Activated B cell treated with CpG ODN at 0.5 μM for 24 hours (primary cell): ENCODE data around the gene ARHGEF2. TPM values are rescaled to one million over a fixed set of nuclear protein-coding genes. Genes with fewer than 3 reads are reported as not detected.
"Not testable (repeated sequence)": the region's sequence is repeated elsewhere in the genome, so short reads cannot be mapped to it uniquely, and the experiment has no call there.

ENCODE experiments used
- ATAC-seq: fragments of 200-7000 bp; cut with Tn5 transposase; one replicate; pipeline ENCODE4 v1.10.0; 2021; ENCODE audit warnings: low read depth, mild to moderate bottlenecking, moderate library complexity
- CTCF ChIA-PET: fragments of 350-600 bp; sonication (Branson Sonifier 250); formaldehyde crosslinking; loops from one replicate; lab custom pipeline; 2021; ENCODE audit warnings: antibody characterized with exemption; lab: Charles Lee
- POLR2A ChIA-PET: fragments of 350-600 bp; sonication (Branson Sonifier 250); formaldehyde crosslinking; loops from one replicate; lab custom pipeline; 2021; ENCODE audit warnings: antibody characterized with exemption; lab: Charles Lee
- DNase-seq: peaks from one replicate; pipeline ENCODE4 v3.0.0; 2022
- H3K27ac Mint-ChIP-seq: one replicate; pipeline ENCODE4 v1.8.0; 2020; ENCODE audit warnings: mixed read lengths
- H3K27me3 Mint-ChIP-seq: one replicate; pipeline ENCODE4 v1.8.0; 2021; ENCODE audit warnings: mixed read lengths
- H3K36me3 Mint-ChIP-seq: one replicate; pipeline ENCODE4 v1.8.0; 2021; ENCODE audit warnings: low read depth, mixed read lengths
- H3K4me1 Mint-ChIP-seq: one replicate; pipeline ENCODE4 v1.8.0; 2021; ENCODE audit warnings: mixed read lengths
- H3K4me3 Mint-ChIP-seq: one replicate; pipeline ENCODE4 v1.8.0; 2020; ENCODE audit warnings: mild to moderate bottlenecking, mixed read lengths
- H3K9me3 Mint-ChIP-seq: one replicate; pipeline ENCODE4 v1.8.0; 2020; ENCODE audit warnings: mixed read lengths
- CTCF ChIP-seq: fragments of 200-600 bp; IDR thresholded peaks from one replicate; pipeline ENCODE4 v1.8.0; 2022; ENCODE audit warnings: antibody characterized with exemption, mild to moderate bottlenecking
- intact Hi-C: fragments of 100-400 bp; cut with micrococcal nuclease; formaldehyde crosslinking; loops from one replicate; pipeline ENCODE4 v1.15.1; 2024
- total RNA-seq: library from RNA; stranded (reverse); gene quantifications from 2 replicates; pipeline ENCODE4 v1.2.3, GENCODE V29; 2022

Gene ARHGEF2
- total RNA-seq, 1 donor from 2014 or later, result 207 TPM

DNA sequence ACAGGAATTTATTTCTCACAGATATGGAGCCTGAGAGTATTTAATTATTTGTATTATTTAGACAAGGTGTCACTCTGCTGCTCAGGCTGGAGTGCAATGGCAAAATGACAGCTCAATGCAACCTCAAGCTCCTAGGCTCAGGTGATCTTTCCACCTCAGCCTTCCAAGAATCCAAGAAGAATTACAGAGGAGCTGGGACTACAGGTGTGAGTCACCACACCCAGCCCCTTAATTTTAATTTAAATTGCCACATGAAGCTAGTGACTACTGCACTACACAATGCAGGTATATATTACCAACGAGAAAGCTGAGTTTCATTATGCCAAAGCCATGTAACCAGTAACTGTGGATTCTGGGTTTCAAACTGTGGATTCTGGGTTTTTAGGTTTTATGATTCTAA, 46.3 kb downstream of the ARHGEF2 start:
- Mint-ChIP-seq H3K27ac (no peak overlapping the region), H3K36me3 (peaks cover 55% of the 10 kb centered on the region)

GRCh38 chr1:155931332-155932038, 46.9 kb downstream of the ARHGEF2 start:
- POLR2A ChIA-PET, result interaction anchor here (0.6 to 1.5 kb wide), 12 partner anchors 11 to 577 kb away, joined by 3 to 17 read pairs (median 4); partner anchors contain the start of gene ARHGEF2
- Mint-ChIP-seq H3K4me3 (peak overlapping the region; percentile 19), H3K4me1 (peaks cover 30% of the 10 kb centered on the region), H3K9me3 (no peaks in the 10 kb centered on the region), H3K27me3 (no peaks in the 10 kb centered on the region), H3K27ac (peak overlapping the region; percentile 30), H3K36me3 (peaks cover 61% of the 10 kb centered on the region)
- ATAC-seq, result no peak
- no peak for TF ChIP-seq CTCF
- CTCF ChIA-PET, result interaction anchor here (1.0 to 5.7 kb wide), 2 partner anchors 59 to 135 kb away, joined by 3 to 52 read pairs; no protein-coding TSS in a partner anchor
- peak; percentile 1 for DNase-seq
- intact Hi-C loops, result no loop called here

More for the DNA sequence above, 46.3 kb downstream of the ARHGEF2 start:
- ChIA-PET CTCF (interaction anchor here (1.2 to 5.7 kb wide), 2 partner anchors 58 to 134 kb away, joined by 4 to 52 read pairs; no protein-coding TSS in a partner anchor), POLR2A (interaction anchor here (0.9 to 1.0 kb wide), 3 partner anchors 12 to 57 kb away, joined by 3 to 12 read pairs (median 5); no protein-coding TSS in a partner anchor)
- no peak for TF ChIP-seq CTCF
- intact Hi-C loops, result no loop called here
- ATAC-seq, result no peak
- H3K27me3 Mint-ChIP-seq, result no peaks in the 10 kb centered on the region
- no peaks in the 10 kb centered on the region for H3K9me3 Mint-ChIP-seq
- H3K4me3 Mint-ChIP-seq, result peak overlapping the region; percentile 19
- DNase-seq, result no peak
- peaks cover 30% of the 10 kb centered on the region for H3K4me1 Mint-ChIP-seq

DNA sequence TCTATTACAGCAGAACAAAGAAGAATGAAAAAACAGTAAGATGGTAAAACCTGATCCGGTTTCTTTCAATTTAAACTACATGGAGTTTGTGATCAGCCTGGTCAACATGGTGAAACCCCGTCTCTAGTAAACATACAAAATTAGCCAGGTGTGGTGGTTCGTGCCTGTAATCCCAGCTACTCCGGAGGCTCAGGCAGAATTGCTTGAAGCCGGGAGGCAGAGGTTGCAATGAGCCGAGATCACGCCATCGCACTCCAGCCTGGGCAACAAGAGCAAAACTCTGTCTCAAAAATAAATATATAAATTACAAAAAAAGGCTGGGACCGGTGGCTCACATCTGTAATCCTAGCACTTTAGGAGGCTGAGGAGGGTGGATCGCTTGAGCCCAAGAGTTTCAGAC, 47.6 kb downstream of the ARHGEF2 start:
- POLR2A ChIA-PET, result interaction anchor here (0.6 to 1.5 kb wide), 8 partner anchors 19 to 101 kb away, joined by 3 to 17 read pairs (median 3); partner anchors contain the start of gene ARHGEF2
- H3K9me3 Mint-ChIP-seq, H3K27ac Mint-ChIP-seq, H3K27me3 Mint-ChIP-seq, ATAC-seq, intact Hi-C loops, DNase-seq, H3K4me3 Mint-ChIP-seq: not testable (repeated sequence)
- Mint-ChIP-seq H3K4me1 (peaks cover 30% of the 10 kb centered on the region), H3K36me3 (peaks cover 68% of the 10 kb centered on the region)
- CTCF ChIA-PET, result interaction anchor here (1.0 to 5.7 kb wide), 3 partner anchors 7 to 136 kb away, joined by 3 to 52 read pairs (median 4); no protein-coding TSS in a partner anchor

- H3K4me1 Mint-ChIP-seq, result peaks cover 30% of the 10 kb centered on the region
- H3K27ac Mint-ChIP-seq, result no peak overlapping the region
- H3K9me3 Mint-ChIP-seq, result no peaks in the 10 kb centered on the region
- intact Hi-C loops, result no loop called here
- H3K36me3 Mint-ChIP-seq, result peaks cover 81% of the 10 kb centered on the region
- TF ChIP-seq CTCF, result no peak
- POLR2A ChIA-PET, result no interaction called here
- H3K4me3 Mint-ChIP-seq, result no peak overlapping the region
- no peaks in the 10 kb centered on the region for H3K27me3 Mint-ChIP-seq
- CTCF ChIA-PET, result interaction anchor here (1.6 kb wide), 1 partner anchor 9 kb away, joined by 4 read pairs; no protein-coding TSS in a partner anchor
- no peak for ATAC-seq
- no peak for DNase-seq
Observed at GRCh38 chr1:155929057-155929456, 49.3 kb downstream of the ARHGEF2 start.

GRCh38 chr1:155925506-155925905, 52.8 kb downstream of the ARHGEF2 start:
- H3K4me3 Mint-ChIP-seq, result no peak overlapping the region
- peaks cover 89% of the 10 kb centered on the region for H3K36me3 Mint-ChIP-seq
- H3K27me3 Mint-ChIP-seq, result no peaks in the 10 kb centered on the region
- H3K9me3 Mint-ChIP-seq, result no peaks in the 10 kb centered on the region
- TF ChIP-seq CTCF, result no peak
- no peak for DNase-seq
- peaks cover 5% of the 10 kb centered on the region for H3K4me1 Mint-ChIP-seq
- intact Hi-C loops, result no loop called here
- no peak overlapping the region for H3K27ac Mint-ChIP-seq
- POLR2A ChIA-PET, result interaction anchor here (0.7 kb wide), 1 partner anchor 567 kb away, joined by 6 read pairs; no protein-coding TSS in a partner anchor
- CTCF ChIA-PET, result no interaction called here
- ATAC-seq, result no peak
